ENCODE measurements around the gene SPAG17.

The SPAG17 gene

DNA sequence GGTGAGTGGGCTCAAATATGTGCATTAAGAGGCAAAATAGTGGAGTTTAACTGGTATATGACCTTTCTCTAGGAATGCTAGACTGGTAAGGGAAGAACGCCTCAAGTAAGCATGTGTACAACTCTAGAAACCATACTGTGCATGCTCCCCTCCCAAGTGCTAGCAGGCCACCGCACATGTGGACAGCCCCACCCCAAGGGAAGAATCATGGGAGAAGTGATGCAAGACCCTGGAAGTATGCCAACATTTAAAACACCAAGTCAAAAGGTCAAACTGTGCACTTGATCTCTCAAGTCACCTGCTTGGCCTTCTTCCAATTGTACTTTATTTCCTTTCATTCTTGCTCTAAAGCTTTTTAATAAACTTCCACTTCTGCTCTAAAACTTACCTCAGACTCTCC, 135.0 kb downstream of the SPAG17 start:
- DNase-seq, result no peak

DNA sequence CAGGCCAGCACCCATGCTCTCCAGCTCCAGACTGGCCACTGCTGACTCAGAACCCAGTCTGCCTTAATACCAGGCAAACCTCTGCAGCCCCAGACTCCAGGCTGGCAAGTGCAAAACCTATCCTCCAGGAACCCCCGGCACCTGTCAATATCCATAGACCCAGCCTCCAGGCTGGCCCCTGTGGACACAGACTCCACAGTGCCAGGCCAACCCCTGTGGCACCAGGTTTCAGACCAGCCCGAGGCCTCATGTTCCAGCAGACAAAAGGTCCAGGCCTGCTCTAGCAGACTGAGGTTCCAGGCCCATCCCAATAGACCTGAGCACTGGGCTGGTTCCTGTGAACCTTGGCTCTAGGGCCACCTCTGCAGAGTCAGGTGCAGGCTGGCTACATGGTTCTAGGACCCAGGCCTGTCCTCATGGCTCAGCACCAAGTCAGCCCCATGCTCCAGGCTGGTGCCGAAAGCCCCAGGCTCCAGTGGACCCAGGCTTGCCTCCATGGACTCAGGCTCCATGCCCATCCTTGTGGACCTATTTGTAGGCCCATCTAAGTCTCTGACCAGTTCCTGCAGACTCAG, 137.3 kb downstream of the SPAG17 start:
- DNase-seq, result no peak

- no peak for DNase-seq
These were observed 137.9 kb downstream of the SPAG17 start for GRCh38 chr1:118047006-118047649.

- no peak for DNase-seq
These were observed 141.4 kb downstream of the SPAG17 start for GRCh38 chr1:118043624-118044023.

DNA sequence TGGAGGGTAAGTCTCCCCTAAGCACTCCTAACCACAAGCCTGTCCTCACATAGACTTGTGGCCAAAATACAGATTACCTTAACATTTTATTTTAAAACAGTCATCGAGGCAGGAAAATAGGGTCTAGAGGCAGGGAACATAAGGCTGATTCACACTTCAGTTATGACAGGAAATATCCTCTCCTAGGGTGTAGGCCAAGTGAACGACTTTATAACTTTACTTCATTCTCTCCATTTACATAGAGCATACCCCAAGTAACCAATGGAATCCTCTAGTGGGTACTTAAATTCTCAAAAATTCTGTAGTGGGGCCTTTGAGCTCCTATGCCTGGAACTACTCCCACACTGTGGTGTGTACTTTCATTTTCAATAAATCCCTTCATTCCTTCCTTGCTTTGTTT, 142.5 kb downstream of the SPAG17 start:
- DNase-seq, result no peak

GRCh38 chr1:118039170-118039569, 145.9 kb downstream of the SPAG17 start:
- DNase-seq, result no peak

DNA sequence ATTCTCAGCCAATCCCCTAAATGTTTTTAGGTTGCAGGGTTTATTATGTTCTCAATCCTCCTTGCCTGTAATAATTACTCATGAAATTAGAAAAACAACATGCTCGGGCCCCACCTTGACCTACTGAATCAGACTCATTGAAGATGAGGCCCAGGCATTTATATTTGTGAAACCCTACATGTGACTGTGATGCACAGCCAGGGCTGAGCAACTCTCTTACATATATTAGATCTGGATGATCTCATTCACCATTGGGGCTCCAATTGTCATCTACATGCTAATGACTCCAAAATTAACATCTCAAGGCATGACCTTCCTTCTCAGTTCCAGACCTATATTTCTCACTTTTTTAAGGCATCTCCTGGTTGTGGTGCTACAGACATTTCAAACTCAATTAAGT, 152.1 kb downstream of the SPAG17 start:
- DNase-seq, result no peak

DNA sequence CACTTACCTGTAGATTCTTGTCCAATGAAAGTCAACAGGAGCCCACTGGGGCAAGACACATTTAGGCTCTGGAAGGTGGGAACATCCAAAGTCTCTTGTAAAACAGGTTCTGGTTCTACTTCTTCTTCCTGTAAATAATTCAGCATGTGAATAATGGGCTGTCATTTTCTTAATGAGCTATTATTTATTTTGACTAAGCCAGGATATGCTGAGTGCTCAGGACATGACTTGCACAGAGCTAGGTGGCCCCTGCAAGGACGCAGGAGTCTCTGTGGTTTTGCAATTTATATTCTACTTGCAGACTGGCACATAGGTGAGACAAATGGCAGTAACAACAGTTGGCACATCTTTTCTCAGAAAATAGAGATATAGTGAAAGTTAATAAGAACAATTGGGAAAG, 156.8 kb downstream of the SPAG17 start:
- DNase-seq, result no peak

DNA sequence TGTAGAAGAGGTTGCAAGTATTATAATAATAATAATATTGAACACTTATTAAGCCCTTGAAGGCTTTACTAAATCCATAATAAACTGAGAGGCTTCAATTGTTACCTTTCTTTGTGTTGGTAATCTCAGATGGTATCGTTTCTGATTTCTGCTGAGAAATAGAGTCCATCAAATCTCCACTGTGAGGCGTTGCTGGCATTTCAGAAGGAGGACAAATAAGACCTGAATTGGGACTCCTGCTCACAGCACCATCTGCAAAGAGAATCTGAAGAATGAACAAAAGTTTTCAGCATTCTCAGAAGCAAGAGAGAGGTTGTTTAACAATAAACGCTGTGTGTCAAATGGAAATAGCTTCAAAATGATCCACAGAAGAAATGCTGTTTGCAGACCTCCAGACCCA, 161.8 kb downstream of the SPAG17 start:
- no peak for DNase-seq

GRCh38 chr1:118021668-118022067, 163.4 kb downstream of the SPAG17 start:
- no peak for DNase-seq

DNA sequence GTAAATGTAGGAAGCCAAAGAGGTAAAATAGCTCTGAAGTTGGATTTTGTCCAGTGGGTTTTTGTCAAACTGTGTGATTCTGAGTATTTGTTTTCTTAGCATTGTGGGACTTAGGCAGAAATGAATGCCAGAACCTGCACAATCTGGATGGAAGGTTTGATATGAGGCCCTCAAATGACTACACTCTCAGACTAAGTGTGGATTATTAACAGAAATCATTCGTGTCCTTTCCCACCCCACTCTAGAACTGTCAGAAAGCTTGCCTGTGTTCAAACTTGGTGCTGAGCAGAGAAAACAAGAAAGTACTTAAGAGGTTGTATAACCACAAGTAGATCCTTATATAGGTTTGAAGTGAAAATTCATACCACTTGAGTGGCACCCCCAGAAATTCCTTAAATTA, 167.0 kb downstream of the SPAG17 start:
- DNase-seq, result no peak

- no peak for DNase-seq
These were observed 171.1 kb downstream of the SPAG17 start for GRCh38 chr1:118013938-118014337.

GRCh38 chr1:118013336-118013735, 171.7 kb downstream of the SPAG17 start:
- DNase-seq, result no peak

DNA sequence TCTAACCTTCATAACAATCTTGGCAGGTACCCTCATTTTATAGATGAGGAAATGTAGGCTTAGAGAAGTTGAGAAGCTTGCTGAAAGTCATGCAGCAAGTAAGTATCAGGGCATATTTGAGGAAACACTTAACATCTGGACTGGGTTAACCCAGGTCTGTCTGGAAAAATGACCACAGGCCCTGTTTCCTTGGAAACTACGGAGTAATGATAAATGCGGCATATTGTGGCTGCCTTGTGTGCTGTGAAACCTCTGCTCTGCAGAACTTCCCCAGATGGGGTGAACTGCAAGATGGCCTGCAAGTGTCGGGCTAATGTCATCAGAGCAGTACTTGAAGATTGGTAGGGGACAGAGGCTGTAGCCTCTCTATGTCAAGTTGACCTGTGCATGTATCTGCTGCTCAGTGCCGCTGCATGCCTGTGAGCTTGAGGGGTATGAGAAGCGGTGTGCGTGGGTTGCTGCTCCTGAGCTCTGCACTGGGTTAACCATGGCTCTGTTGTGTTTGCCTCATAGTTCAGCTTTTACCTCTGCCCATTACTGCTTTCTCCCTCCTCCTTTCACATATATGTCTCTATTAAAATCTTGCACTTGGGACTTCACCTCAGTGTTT, 172.4 kb downstream of the SPAG17 start:
- DNase-seq, result no peak

DNA sequence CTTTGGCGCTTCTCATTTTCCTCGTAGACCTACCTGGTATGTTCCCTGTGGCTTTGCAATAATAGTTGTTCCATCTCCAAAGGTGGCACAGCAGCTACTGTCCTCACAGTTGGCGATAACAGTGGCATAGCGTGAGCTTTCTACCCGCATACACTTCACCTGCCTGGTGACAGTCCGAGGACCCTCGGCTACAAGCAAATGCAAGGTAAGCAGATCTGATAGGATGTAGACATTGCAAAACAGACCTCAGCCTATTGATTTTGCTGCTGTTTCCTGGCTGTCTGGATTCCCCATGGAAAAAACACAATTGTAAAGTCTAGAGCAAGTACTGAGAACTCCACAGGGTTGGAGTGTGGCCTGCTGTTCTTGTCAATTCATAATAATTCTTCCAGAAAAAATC, 177.0 kb downstream of the SPAG17 start:
- no peak for DNase-seq

- no peak for DNase-seq
These were observed 177.6 kb downstream of the SPAG17 start for GRCh38 chr1:118007391-118007790.

DNA sequence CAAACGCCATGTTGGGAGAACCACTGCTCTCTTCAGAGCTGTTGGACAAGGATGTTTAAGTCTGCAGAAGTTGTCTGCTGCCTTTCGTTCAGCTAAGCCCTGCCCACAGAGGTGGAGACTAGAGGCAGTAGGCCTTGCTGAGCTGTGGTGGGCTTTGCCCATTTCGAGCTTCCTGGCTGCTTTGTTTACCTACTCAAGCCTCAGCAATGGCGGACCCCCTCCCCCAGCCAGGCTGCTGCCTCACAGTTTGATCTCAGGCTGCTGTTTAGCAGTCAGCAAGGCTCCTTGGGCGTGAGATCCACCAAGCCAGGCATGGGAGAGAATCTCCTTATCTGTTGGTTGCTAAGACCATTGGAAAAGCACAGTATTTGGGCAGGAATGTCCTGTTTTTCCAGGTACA, 180.7 kb downstream of the SPAG17 start:
- no peak for DNase-seq

- DNase-seq, result no peak
These were observed 199.1 kb downstream of the SPAG17 start for GRCh38 chr1:117985973-117986372.

- no peak for DNase-seq
These were observed 199.8 kb downstream of the SPAG17 start for GRCh38 chr1:117985239-117985638.

- DNase-seq, result no peak
These were observed 203.4 kb downstream of the SPAG17 start for GRCh38 chr1:117981455-117982192.

- no peak for DNase-seq
These were observed 208.6 kb downstream of the SPAG17 start for GRCh38 chr1:117976381-117976780.

- no peak for DNase-seq
These were observed 213.3 kb downstream of the SPAG17 start for GRCh38 chr1:117971777-117972176.

GRCh38 chr1:117970252-117970651, 214.8 kb downstream of the SPAG17 start:
- DNase-seq, result peak; percentile 50

DNA sequence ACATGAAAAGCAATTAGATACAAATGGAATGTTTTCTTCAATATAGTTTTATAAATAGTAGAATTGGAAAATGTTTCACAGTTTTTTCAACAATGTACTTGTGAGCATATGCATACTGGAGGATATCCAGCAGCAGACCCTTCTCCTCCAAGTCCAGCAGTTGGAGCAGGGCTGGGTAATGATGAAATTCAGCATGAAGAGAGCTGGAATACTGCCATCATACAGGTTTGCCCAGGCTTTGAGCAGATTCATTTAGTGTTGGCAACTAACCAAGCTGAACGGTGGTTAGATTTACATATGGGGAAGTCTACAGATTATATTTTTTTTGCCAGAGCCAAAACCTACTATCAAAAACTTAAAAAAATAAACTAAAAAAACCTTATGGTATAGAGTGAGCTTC, 217.1 kb downstream of the SPAG17 start:
- DNase-seq, result peak; percentile 76

Measured in NCI-H345 (cell line).